Measurements from ENCODE around the gene TMEM45B.

- TF ChIP-seq SP1 (IDR thresholded peaks at IDR 0.05), result no peak
- TF ChIP-seq NFRKB (IDR thresholded peaks at IDR 0.05), result no peak
- no peak for TF ChIP-seq BHLHE40 (IDR thresholded peaks at IDR 0.05; ENCODE audit: borderline replicate concordance)
- no peak for TF ChIP-seq ZNF384 (IDR thresholded peaks at IDR 0.05)
- TF ChIP-seq PKNOX1 (IDR thresholded peaks at IDR 0.05), result no peak
- TF ChIP-seq FOXK2 (IDR thresholded peaks at IDR 0.05), result no peak
- no peak for TF ChIP-seq TARDBP (IDR thresholded peaks at IDR 0.05)
- no peak for TF ChIP-seq SUZ12 (IDR thresholded peaks at IDR 0.05)
Observed at GRCh38 chr11:129871914-129872313, 56.3 kb downstream of the TMEM45B start.
